Middle frontal gyrus (tissue), 1 donor: Measurements from ENCODE around the gene ZNF281.

ENCODE experiments used
- DNase-seq: peaks from one replicate; pipeline ENCODE4 v3.0.0-alpha.2; 2015; ENCODE audit warnings: low spot score; ENCODE audit errors: extremely low spot score

ZNF281 gene

DNA sequence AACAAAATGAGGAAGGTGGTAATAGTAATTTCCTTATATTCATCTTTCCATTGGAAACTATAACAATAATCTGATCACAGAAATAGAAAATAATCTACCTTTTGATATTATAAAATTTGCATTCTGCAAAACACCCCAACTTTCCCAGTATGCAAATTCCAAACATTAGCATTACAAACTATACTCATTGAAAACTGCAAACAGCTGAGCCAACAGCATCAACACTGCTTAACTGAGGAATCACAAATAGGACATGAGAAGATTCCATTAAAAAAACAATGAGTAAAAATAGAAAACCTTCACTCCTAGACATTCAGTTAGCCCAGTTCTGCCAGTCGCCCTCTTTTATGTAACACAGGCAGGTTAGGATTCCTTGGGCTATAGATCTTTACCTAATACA, 18.1 kb downstream of the ZNF281 start:
- DNase-seq = no peak

GRCh38 chr1:200388791-200389190, 21.0 kb downstream of the ZNF281 start:
- no peak for DNase-seq

GRCh38 chr1:200386416-200386815, 23.4 kb downstream of the ZNF281 start:
- DNase-seq = no peak

- DNase-seq = no peak
Measured at GRCh38 chr1:200384818-200385390, 24.9 kb downstream of the ZNF281 start.

DNA sequence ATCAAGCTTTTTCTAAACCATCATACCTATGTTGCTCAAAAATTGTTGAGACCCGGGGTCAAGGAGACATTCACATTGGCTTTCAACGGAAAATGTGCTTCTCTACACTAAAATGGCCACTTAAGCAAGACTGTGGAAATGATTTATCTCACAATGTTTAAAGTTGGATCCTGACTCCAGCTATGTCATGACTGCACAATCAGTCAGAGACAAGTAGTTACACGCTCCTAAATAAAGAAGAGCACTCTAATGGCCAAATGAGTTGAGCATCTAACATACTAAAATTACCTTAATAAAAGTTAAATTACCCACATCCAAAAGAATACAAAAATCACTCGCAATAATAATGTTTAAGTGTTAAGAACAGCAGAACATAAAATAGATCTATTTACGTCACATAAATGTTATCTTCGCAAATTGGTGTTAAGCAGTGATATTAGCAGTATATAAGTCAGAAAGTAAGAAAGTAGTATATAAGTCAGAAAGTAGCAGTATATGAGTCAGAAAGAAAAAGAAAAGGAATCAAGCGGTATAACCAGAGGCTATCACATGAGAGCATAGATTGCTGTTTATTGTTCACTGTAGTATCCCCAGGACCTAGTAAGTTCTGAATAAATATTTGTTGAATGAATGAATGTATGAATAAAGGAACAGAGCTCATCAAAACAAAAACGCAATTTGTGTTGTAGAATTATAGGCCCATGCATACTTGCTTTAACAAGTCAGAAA, 28.4 kb downstream of the ZNF281 start:
- DNase-seq = no peak

DNA sequence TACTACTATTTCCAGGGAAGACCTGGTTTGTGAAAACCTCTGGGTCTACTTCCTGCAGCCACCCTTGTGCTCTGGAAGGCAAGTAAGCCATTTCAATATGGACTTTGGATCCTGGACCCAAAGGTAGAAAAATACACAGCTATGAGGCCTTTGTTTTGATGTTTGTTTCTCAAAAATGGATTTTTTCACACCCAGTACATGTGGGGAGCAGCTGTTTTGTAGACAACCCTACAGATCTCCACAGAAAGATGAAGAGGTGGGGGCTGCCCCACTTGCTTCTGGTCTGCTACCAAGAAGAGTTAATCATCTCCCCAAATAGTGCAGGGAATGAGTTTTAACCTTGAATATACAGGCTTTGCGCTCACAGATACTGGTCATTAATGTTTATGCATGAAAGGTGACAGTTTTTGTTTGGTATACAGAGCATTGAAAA, 29.2 kb downstream of the ZNF281 start:
- DNase-seq = no peak

DNA sequence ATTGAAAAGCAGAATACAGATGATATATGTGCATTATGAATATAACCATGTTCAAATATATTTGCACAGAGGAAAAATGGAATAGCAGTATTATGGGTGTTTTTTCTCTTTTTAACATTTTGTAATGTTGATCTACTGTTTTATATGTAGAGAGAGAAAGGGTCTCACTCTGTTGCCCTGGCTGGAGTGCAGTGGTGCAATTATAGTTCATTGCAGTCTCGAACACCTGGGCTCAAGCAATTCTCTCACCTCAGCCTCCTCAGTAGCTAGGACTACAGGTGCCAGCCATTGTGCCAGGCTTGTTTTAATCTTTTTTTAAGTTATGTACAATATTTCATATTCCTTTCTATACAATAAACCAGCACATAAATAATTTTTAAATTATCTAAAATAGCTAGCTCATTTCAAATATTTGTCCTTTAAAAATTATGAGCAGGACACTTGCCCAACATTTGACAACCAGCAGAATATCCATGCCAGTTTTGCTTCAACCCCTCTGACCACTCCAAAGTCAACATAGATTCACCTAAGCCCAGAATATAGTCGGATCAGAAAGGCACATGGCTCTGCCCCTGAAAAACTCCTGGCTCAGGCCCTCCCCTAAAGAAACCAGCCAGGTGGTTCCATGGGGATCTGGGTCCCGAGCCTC, 29.8 kb downstream of the ZNF281 start:
- DNase-seq = no peak

DNA sequence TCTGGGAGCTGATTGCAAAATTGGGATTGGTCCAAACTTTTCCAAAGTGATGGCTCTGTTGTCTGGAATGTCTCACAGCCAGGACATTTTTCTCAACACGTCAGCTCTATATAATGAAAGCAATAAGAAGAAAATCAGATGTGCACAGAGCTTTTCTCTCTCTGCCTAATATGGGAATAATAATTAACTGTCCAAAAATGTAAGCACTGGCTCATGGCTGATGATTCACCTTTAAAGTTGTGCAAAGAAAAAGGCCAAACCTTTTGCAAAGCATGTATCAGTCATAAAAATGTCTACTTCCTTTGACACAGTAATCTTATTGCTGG, 30.4 kb downstream of the ZNF281 start:
- no peak for DNase-seq

DNA sequence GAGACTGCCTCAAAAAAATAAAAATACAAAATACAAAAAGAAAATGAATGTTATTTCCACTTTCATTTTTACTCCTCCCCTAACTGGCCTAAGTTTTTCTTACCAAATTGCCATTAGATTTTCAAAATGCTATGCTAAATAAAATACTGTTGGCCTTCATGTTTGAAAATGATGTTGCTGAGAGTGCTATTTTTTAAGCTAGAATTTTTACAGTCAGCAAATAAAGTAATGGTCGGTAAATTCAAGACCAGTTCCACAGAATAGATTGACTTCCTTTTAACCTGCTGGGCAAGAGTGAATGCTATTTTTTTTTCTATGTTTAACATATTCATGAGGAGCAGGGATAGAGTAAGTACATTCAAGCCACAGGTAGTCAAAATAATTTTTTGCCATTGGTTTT, 31.7 kb downstream of the ZNF281 start:
- DNase-seq = no peak

DNA sequence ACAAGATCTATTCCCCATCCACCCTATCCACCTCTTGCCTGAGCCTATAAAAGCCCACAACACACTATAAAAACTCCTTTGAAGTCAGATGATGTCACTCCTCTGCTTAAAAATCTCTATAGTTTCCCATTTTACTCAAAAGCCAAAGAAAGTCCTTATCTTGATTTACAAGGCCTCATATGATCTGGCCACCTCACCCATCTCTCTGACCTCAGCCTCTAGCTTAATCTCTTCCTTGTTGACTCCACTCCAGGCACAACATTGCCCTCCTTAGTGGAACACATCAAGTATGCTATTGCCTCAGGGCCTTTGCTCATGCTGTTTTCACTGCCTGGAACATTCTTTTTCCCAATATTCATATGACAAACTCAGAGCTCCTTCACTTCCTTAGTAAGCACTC, 33.3 kb downstream of the ZNF281 start:
- no peak for DNase-seq

DNA sequence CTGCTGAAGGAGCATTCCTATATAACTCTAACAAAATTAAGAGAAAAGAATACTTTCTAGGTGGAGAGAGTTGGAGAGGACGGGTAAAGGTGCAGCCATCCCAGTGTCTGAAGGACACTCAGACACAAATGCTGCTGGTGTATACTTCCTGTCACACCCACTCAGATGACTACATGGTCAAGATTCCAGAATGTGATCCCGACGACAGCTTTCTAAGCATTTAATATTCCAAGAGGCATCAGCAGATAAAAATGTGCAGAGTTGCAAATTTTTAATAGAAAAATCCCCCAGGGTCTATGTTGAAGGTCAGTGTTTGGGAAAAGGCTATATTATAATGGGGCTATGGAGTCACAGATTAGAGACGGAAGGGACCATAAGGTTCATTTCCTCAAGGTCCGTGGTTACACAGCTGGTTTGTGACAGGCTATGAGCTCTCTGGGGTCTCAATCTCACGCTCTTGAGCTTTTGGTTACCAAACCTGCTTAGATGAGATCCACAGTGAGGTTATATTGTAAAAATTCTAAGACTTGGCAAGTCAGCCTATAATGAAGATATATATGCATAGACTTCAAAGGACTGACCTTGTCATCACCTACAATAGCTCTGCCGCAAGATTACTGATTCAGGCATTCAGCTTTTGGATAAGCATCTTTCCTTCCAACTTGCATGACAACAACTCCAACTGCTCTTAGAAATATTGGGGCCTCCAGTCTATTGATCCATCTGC, 35.1 kb downstream of the ZNF281 start:
- no peak for DNase-seq

DNA sequence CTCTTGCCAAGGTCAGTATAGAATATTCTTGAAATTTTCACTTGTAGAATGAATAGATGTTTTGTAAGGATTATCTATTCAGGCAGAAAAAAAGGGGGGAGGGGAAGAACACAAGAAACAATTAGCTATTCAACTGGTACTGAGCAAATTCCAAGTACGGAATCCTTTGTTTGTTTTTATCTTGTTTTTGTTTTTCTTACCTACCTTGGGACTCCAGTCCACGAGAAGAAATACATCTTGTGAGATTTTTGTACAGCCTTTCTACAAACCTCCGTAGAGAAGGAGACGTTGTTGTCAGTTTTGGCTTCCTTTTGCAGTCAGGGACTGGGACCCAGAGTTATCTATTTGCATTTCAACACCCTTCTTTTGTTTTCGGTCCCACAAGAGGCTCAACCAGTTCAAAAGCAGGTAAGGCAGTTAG, 36.0 kb downstream of the ZNF281 start:
- peak; percentile 22 for DNase-seq

- peak; percentile 20 for DNase-seq
Measured at GRCh38 chr1:200372885-200373181, 37.0 kb downstream of the ZNF281 start.

GRCh38 chr1:200372095-200372884, 37.5 kb downstream of the ZNF281 start:
- DNase-seq = no peak

- DNase-seq = no peak
Measured at GRCh38 chr1:200369706-200370105, 40.1 kb downstream of the ZNF281 start.

DNA sequence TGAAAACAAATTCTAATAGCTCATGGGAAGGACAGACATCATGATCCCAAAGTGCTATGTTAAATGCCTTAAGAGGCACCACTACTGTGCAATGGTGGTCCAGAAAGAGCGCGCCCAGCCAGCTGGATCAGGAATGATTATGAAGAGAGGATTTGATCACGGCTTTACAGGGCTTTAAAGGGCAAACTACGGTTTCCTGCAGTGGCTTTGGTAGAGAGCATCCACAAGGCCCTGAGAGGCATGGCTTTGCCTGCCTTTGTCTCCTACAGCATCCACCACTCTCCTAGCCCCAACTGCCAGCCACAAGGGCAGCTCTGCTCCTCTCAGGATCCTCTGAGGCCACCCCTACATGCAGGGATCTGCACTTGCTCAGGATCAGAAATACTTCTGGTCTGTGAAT, 40.7 kb downstream of the ZNF281 start:
- no peak for DNase-seq

GRCh38 chr1:200368556-200368955, 41.3 kb downstream of the ZNF281 start:
- no peak for DNase-seq

- DNase-seq = peak; percentile 13
Measured at GRCh38 chr1:200367841-200368534, 41.8 kb downstream of the ZNF281 start.

DNA sequence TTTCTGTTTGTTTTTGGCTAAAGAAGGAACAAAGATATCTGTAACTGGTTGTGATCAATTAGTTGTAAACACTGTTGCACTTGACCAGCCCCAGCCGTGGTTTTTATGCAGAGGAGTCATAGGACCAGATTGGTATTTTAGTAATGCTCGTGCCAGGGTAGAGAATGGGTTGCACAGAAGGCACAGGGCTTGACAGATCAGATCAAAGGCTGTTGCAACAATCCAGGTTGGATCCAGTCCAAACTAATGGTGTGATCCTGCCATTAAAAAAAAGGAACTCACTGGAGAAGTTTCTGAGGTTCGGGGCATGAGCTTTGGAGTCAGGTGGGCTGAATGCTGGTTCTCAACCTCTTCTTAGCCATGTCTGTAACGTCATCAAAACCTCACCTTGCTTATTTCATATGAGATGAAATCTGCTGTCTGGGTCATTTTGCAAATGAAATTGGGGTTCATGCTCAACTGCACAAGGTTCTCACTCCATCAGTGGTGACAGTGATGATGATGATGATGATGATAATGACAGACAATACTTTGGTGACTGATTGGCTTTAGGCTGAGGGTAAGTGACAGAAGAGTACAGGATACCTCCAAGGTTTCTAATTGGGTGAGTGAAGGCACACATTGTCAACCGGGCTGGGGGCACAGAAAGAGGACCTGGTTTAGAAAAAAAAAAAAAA, 43.1 kb downstream of the ZNF281 start:
- no peak for DNase-seq

DNA sequence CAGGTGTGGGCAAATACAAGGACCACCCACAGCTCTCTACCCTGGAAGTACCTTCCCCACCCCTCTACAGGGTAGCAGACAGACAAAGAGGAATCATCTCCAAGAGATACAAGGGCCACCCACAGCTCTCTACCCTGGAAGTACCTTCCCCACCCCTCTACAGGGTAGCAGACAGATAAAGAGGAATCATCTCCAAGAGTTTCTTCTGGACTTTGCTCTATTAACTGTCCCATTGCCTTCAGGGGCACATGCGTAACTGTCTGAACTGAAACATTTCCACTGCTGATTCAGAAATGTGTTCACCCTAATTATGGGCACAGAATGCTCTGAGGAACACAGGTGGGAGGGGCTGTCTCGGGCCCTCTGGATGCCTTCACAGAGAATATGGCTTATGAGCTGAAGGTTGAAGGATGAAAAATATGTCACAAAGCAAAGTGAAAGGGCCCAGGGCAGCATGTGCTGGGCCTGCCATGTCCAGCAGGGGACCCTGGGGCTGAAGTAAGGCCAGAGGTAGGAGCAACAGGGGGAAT, 43.9 kb downstream of the ZNF281 start:
- DNase-seq = no peak
